Sigmoid colon (tissue), 4 donors: ENCODE data around the gene ARFIP1.

ENCODE experiments used
- CTCF ChIP-seq, 4 experiments: fragments of 450-650 bp in 3 of 4; fragments of 200-600 bp in 1 of 4; IDR thresholded peaks; one replicate each; pipeline ENCODE4 v1.5.1; 2016 to 2019; ENCODE audit warnings: antibody characterized with exemption in 4 of 4, mild to moderate bottlenecking in 3 of 4, moderate library complexity in 2 of 4
- EP300 ChIP-seq, 4 donors: sonication (generic); formaldehyde crosslinking; IDR thresholded peaks; one replicate each; pipeline ENCODE4 v1.6.1; 2017; ENCODE audit warnings: antibody characterized with exemption in 4 of 4
- POLR2A ChIP-seq, 2 donors: fragments of 450-650 bp; IDR thresholded peaks; one replicate each; pipeline ENCODE4 v1.6.1; 2016; ENCODE audit warnings: antibody characterized with exemption in 2 of 2, mild to moderate bottlenecking in 2 of 2, moderate library complexity in 2 of 2
- POLR2AphosphoS5 ChIP-seq, 4 donors: sonication (generic); formaldehyde crosslinking; IDR thresholded peaks; one replicate each; pipeline ENCODE4 v1.6.1; 2017; ENCODE audit warnings: antibody characterized with exemption in 4 of 4

- TF ChIP-seq CTCF (IDR thresholded peaks at IDR 0.05), result no peak
- TF ChIP-seq POLR2AphosphoS5 (IDR thresholded peaks at IDR 0.05), result no peak
- no peak for TF ChIP-seq EP300 (IDR thresholded peaks at IDR 0.05)
- no peak for TF ChIP-seq POLR2A (IDR thresholded peaks at IDR 0.05)
Observed at GRCh38 chr4:152828122-152828521, 48.4 kb downstream of the ARFIP1 start.
